Activated effector memory CD4-positive, alpha-beta T cell treated with Interleukin-2 at 50 U/mL for 16 hours (primary cell): ENCODE measurements around the gene HEMGN.
A peak's percentile ranks its signal among the peaks of the same experiment; 100 is the strongest.
"Not testable (repeated sequence)": the region's sequence is repeated elsewhere in the genome, so short reads cannot be mapped to it uniquely, and the experiment has no call there.

Source experiments
- DNase-seq: peaks from one replicate; pipeline ENCODE4 v3.0.0-alpha.2; 2020

The HEMGN gene

GRCh38 chr9:97963232-97963631 lies 25.3 kb upstream of the HEMGN start:
- DNase-seq: no peak

- DNase-seq: no peak
Observed at GRCh38 chr9:97962575-97962974, 24.6 kb upstream of the HEMGN start.

- DNase-seq: no peak
Observed at GRCh38 chr9:97962136-97962535, 24.2 kb upstream of the HEMGN start.

GRCh38 chr9:97961361-97961760 lies 23.4 kb upstream of the HEMGN start:
- DNase-seq: no peak

- not testable (repeated sequence) for DNase-seq
Observed at GRCh38 chr9:97960678-97961328, 22.8 kb upstream of the HEMGN start.

- no peak for DNase-seq
Observed at GRCh38 chr9:97959585-97959984, 21.6 kb upstream of the HEMGN start.

GRCh38 chr9:97958812-97959511 lies 21.0 kb upstream of the HEMGN start:
- DNase-seq: no peak

- no peak for DNase-seq
Observed at GRCh38 chr9:97956331-97956730, 18.4 kb upstream of the HEMGN start.

- peak; percentile 36 for DNase-seq
Observed at GRCh38 chr9:97954550-97954989, 16.6 kb upstream of the HEMGN start.

- DNase-seq: peak; percentile 18
Observed at GRCh38 chr9:97950873-97951272, 12.9 kb upstream of the HEMGN start.

- DNase-seq: not testable (repeated sequence)
Observed at GRCh38 chr9:97947094-97947493, 9.1 kb upstream of the HEMGN start.

- not testable (repeated sequence) for DNase-seq
Observed at GRCh38 chr9:97945470-97945869, 7.5 kb upstream of the HEMGN start.

GRCh38 chr9:97944612-97945011 lies 6.6 kb upstream of the HEMGN start:
- no peak for DNase-seq

GRCh38 chr9:97943308-97943855 lies 5.4 kb upstream of the HEMGN start:
- no peak for DNase-seq

GRCh38 chr9:97941323-97941722 lies 3.4 kb upstream of the HEMGN start:
- DNase-seq: no peak

GRCh38 chr9:97940741-97941140 lies 2.8 kb upstream of the HEMGN start:
- DNase-seq: no peak

GRCh38 chr9:97940233-97940632 lies 2.3 kb upstream of the HEMGN start:
- DNase-seq: no peak

GRCh38 chr9:97936998-97937397 lies 974 bp downstream of the HEMGN start:
- no peak for DNase-seq

GRCh38 chr9:97935276-97935675 lies 2.7 kb downstream of the HEMGN start:
- no peak for DNase-seq

- DNase-seq: no peak
Observed at GRCh38 chr9:97934321-97935115, 3.5 kb downstream of the HEMGN start.

GRCh38 chr9:97933297-97933998 lies 4.5 kb downstream of the HEMGN start:
- no peak for DNase-seq

GRCh38 chr9:97930972-97931371 lies 7.0 kb downstream of the HEMGN start:
- DNase-seq: no peak
